Suprapubic skin (tissue), 4 donors: ENCODE data around the gene MECR. TPM values are rescaled to one million over a fixed set of nuclear protein-coding genes. Genes with fewer than 3 reads are reported as not detected.

Source experiments
- DNase-seq, 2 donors: peaks; one replicate each; pipeline ENCODE4 v3.0.0-alpha.2; 2019; ENCODE audit warnings: low spot score in 2 of 2
- H3K27ac ChIP-seq: fragments of 200-600 bp; sonication (generic); one replicate; pipeline ENCODE4 v1.5.1; 2019
- H3K27me3 ChIP-seq: fragments of 200-600 bp; sonication (generic); one replicate; pipeline ENCODE4 v1.5.1; 2019
- H3K36me3 ChIP-seq: fragments of 200-600 bp; sonication (generic); one replicate; pipeline ENCODE4 v1.5.1; 2019
- H3K4me1 ChIP-seq: fragments of 200-600 bp; sonication (generic); one replicate; pipeline ENCODE4 v1.5.1; 2019
- H3K4me3 ChIP-seq: fragments of 200-600 bp; sonication (generic); one replicate; pipeline ENCODE4 v1.5.1; 2019; ENCODE audit warnings: mild to moderate bottlenecking
- H3K9me3 ChIP-seq: fragments of 200-600 bp; sonication (generic); one replicate; pipeline ENCODE4 v1.5.1; 2019
- CTCF ChIP-seq, 2 donors: fragments of 200-600 bp in 1 of 2; fragments of 450-650 bp in 1 of 2; sonication (generic) in 1 of 2; IDR thresholded peaks; one replicate each; pipeline ENCODE4 v1.5.1; 2016 to 2019; ENCODE audit warnings: antibody characterized with exemption in 2 of 2, mild to moderate bottlenecking in 1 of 2, moderate library complexity in 1 of 2
- EP300 ChIP-seq: sonication (generic); formaldehyde crosslinking; IDR thresholded peaks from one replicate; pipeline ENCODE4 v1.6.1; 2017; ENCODE audit warnings: antibody characterized with exemption
- POLR2A ChIP-seq, 2 donors: fragments of 450-650 bp; IDR thresholded peaks; one replicate each; pipeline ENCODE4 v1.6.1; 2017; ENCODE audit warnings: antibody characterized with exemption in 2 of 2, mild to moderate bottlenecking in 2 of 2, moderate library complexity in 2 of 2
- POLR2AphosphoS5 ChIP-seq, 3 donors: sonication (generic); formaldehyde crosslinking; IDR thresholded peaks; one replicate each; pipeline ENCODE4 v1.6.1; 2017; ENCODE audit warnings: antibody characterized with exemption in 3 of 3
- WGBS: methylation state at CpG from one replicate; pipeline ENCODE4 v1.1.5; 2018; 5-methylcytosine and 5-hydroxymethylcytosine counted together
- total RNA-seq, 4 donors: library from RNA; depleted of rRNA; stranded (reverse); fragments of >200 nt; gene quantifications; one replicate each; pipeline ENCODE4 v1.1.0, GENCODE V29; 2016

The MECR gene
- total RNA-seq, 4 donors from 2014 or later = 23.1 to 39.3 (median 33.6) TPM

- WGBS = 95% methylated on average over 3 of the region's 3 CpGs
- Histone ChIP-seq H3K27ac (no peak overlapping the region), H3K4me1 (no peaks in the 10 kb centered on the region), H3K9me3 (no peaks in the 10 kb centered on the region), H3K4me3 (no peak overlapping the region), H3K27me3 (peaks cover 5% of the 10 kb centered on the region), H3K36me3 (no peaks in the 10 kb centered on the region)
- TF ChIP-seq POLR2AphosphoS5 (IDR thresholded peaks at IDR 0.05) (no peak), POLR2A (IDR thresholded peaks at IDR 0.05) (no peak), CTCF (IDR thresholded peaks at IDR 0.05) (no peak), EP300 (no peak)
- DNase-seq = no peak
Observed at GRCh38 chr1:29253180-29253579, 22.4 kb upstream of the MECR start.

GRCh38 chr1:29251164-29252124 lies 20.7 kb upstream of the MECR start:
- no peaks in the 10 kb centered on the region for H3K27me3 ChIP-seq
- no peak overlapping the region for H3K4me3 ChIP-seq
- no peak overlapping the region for H3K27ac ChIP-seq
- H3K36me3 ChIP-seq = no peaks in the 10 kb centered on the region
- WGBS = 80% methylated on average over 8 of the region's 8 CpGs
- no peaks in the 10 kb centered on the region for H3K9me3 ChIP-seq
- DNase-seq = no peak
- TF ChIP-seq POLR2A (IDR thresholded peaks at IDR 0.05) (no peak), POLR2AphosphoS5 (IDR thresholded peaks at IDR 0.05) (no peak), CTCF (IDR thresholded peaks at IDR 0.05) (no peak), EP300 (no peak)
- no peaks in the 10 kb centered on the region for H3K4me1 ChIP-seq

GRCh38 chr1:29249951-29250581 lies 19.3 kb upstream of the MECR start:
- no peaks in the 10 kb centered on the region for H3K9me3 ChIP-seq
- no peak for TF ChIP-seq POLR2A (IDR thresholded peaks at IDR 0.05)
- no peak for TF ChIP-seq POLR2AphosphoS5 (IDR thresholded peaks at IDR 0.05)
- no peak for TF ChIP-seq EP300
- TF ChIP-seq CTCF (IDR thresholded peaks at IDR 0.05) = no peak
- H3K4me1 ChIP-seq = no peaks in the 10 kb centered on the region
- no peak overlapping the region for H3K4me3 ChIP-seq
- H3K27me3 ChIP-seq = no peaks in the 10 kb centered on the region
- no peak for DNase-seq
- no peak overlapping the region for H3K27ac ChIP-seq
- no peaks in the 10 kb centered on the region for H3K36me3 ChIP-seq
- WGBS = 100% methylated on average over 2 of the region's 2 CpGs

GRCh38 chr1:29249170-29249691 lies 18.5 kb upstream of the MECR start:
- WGBS = 64% methylated on average over 4 of the region's 8 CpGs
- Histone ChIP-seq H3K4me3 (no peak overlapping the region), H3K27me3 (no peaks in the 10 kb centered on the region), H3K4me1 (no peaks in the 10 kb centered on the region), H3K36me3 (no peaks in the 10 kb centered on the region), H3K27ac (no peak overlapping the region), H3K9me3 (no peaks in the 10 kb centered on the region)
- DNase-seq = no peak
- no peak for TF ChIP-seq EP300

GRCh38 chr1:29248409-29248808 lies 17.7 kb upstream of the MECR start:
- Histone ChIP-seq H3K9me3 (no peaks in the 10 kb centered on the region), H3K36me3 (no peaks in the 10 kb centered on the region), H3K27ac (no peak overlapping the region), H3K4me1 (no peaks in the 10 kb centered on the region), H3K27me3 (no peaks in the 10 kb centered on the region), H3K4me3 (no peak overlapping the region)
- WGBS = 88% methylated on average over 2 of the region's 2 CpGs
- TF ChIP-seq POLR2AphosphoS5 (IDR thresholded peaks at IDR 0.05) = no peak
- no peak for TF ChIP-seq CTCF (IDR thresholded peaks at IDR 0.05)
- no peak for TF ChIP-seq EP300
- no peak for TF ChIP-seq POLR2A (IDR thresholded peaks at IDR 0.05)
- no peak for DNase-seq
